ENCODE data around the gene SPAG4.

- TF ChIP-seq POLR2AphosphoS5 (IDR thresholded peaks at IDR 0.05) (no peak), CTCF (IDR thresholded peaks at IDR 0.05) (peak; percentile 25 to 42 (median 32)), POLR2A (IDR thresholded peaks at IDR 0.05) (no peak)
These were observed 2.0 kb downstream of the SPAG4 start for GRCh38 chr20:35617397-35618262.
